Keratinocyte (primary cell): ENCODE measurements around the gene CPNE9. TPM values are rescaled to one million over a fixed set of nuclear protein-coding genes. Genes with fewer than 3 reads are reported as not detected.

ENCODE experiments used
- DNase-seq: peaks from one replicate; pipeline ENCODE4 v3.0.0-alpha.2; 2011; ENCODE audit warnings: low read depth, missing footprints, low spot score
- FAIRE-seq: peaks from 2 replicates; lab custom pipeline; 2011; peaks lifted over from hg19 to GRCh38; lab: Jason Lieb, UNC
- H2AFZ ChIP-seq: 2 replicates; pipeline ENCODE4 v1.6.0; 2012; ENCODE audit warnings: low read length, control low read depth, inconsistent platforms; ENCODE audit not compliant: control insufficient read depth
- H3K27ac ChIP-seq: 2 replicates; pipeline ENCODE4 v1.5.1; 2011; ENCODE audit warnings: low read length; ENCODE audit not compliant: control insufficient read depth, insufficient read depth
- H3K27me3 ChIP-seq: 3 replicates; pipeline ENCODE4 v1.6.0; 2011; ENCODE audit warnings: low read length; ENCODE audit not compliant: control insufficient read depth, insufficient read depth; ENCODE audit errors: extremely low read depth
- H3K36me3 ChIP-seq, 2 experiments: 2 replicates in 1 of 2; 3 replicates in 1 of 2; pipeline ENCODE4 v1.5.1; 2011; ENCODE audit warnings: low read length in 2 of 2, mild to moderate bottlenecking in 1 of 2; ENCODE audit not compliant: control insufficient read depth in 2 of 2, insufficient read depth in 2 of 2; ENCODE audit errors: extremely low read depth in 1 of 2
- H3K4me1 ChIP-seq: 3 replicates; pipeline ENCODE4 v1.5.1; 2011; ENCODE audit warnings: low read length; ENCODE audit not compliant: control insufficient read depth, insufficient read depth; ENCODE audit errors: extremely low read depth
- H3K4me2 ChIP-seq: 3 replicates; pipeline ENCODE4 v1.6.0; 2011; ENCODE audit warnings: low read depth, low read length; ENCODE audit not compliant: control insufficient read depth, insufficient read depth; ENCODE audit errors: extremely low read depth
- H3K4me3 ChIP-seq, 3 experiments: fragments of 200-600 bp in 1 of 3; sonication (generic) in 1 of 3; 2 replicates in 2 of 3; 3 replicates in 1 of 3; pipeline ENCODE4 v1.5.1; 2011 to 2016; ENCODE audit warnings: low read length in 3 of 3, mild to moderate bottlenecking in 3 of 3, control low read depth in 2 of 3, inconsistent platforms in 1 of 3, low read depth in 1 of 3, mixed read lengths in 1 of 3, mixed run types in 1 of 3, moderate library complexity in 1 of 3; ENCODE audit not compliant: control insufficient read depth in 2 of 3, insufficient read depth in 2 of 3; ENCODE audit errors: extremely low read depth in 1 of 3
- H3K79me2 ChIP-seq: 2 replicates; pipeline ENCODE4 v1.6.0; 2012; ENCODE audit warnings: low read length; ENCODE audit not compliant: control insufficient read depth, insufficient read depth
- H3K9ac ChIP-seq: 3 replicates; pipeline ENCODE4 v1.6.0; 2011; ENCODE audit warnings: low read length; ENCODE audit not compliant: control insufficient read depth, insufficient read depth; ENCODE audit errors: extremely low read depth
- H3K9me1 ChIP-seq: 3 replicates; pipeline ENCODE4 v1.6.0; 2011; ENCODE audit warnings: low read length; ENCODE audit not compliant: control insufficient read depth, insufficient read depth; ENCODE audit errors: extremely low read depth
- H3K9me3 ChIP-seq: 2 replicates; pipeline ENCODE4 v1.5.1; 2012; ENCODE audit warnings: low read depth, low read length; ENCODE audit not compliant: control insufficient read depth
- H4K20me1 ChIP-seq: 3 replicates; pipeline ENCODE4 v1.6.0; 2011; ENCODE audit warnings: low read length; ENCODE audit not compliant: control insufficient read depth, insufficient read depth; ENCODE audit errors: extremely low read depth
- CTCF ChIP-seq, 3 experiments: IDR thresholded peaks in 1 of 3; conservative IDR thresholded peaks in 1 of 3; optimal IDR thresholded peaks in 1 of 3; 2 replicates in 2 of 3; 3 replicates in 1 of 3; pipeline versions ENCODE3 to v1.5.1; 2011; ENCODE audit warnings: low read length in 3 of 3, mild to moderate bottlenecking in 3 of 3, moderate library complexity in 2 of 3, control low read depth in 1 of 3, inconsistent platforms in 1 of 3; ENCODE audit not compliant: insufficient read depth in 2 of 3; ENCODE audit errors: extremely low read depth in 1 of 3
- EZH2 ChIP-seq: IDR thresholded peaks from one replicate; pipeline ENCODE4 v1.6.1; 2012; ENCODE audit warnings: inconsistent platforms, mild to moderate bottlenecking, low read length, moderate library complexity
- dilution Hi-C: fragments of 300-500 bp; cut with MboI; formaldehyde crosslinking; loops from one replicate; pipeline ENCODE4 v1.7.0; 2020; ENCODE audit warnings: low sequenced_read_pairs; ENCODE audit not compliant: extremely low pct_ligation_motif_present
- polyA plus RNA-seq, 5 experiments: library from polyadenylated mRNA; depleted of rRNA in 3 of 5; stranded (reverse) in 3 of 5; stranded (forward) in 1 of 5; unstranded in 1 of 5; fragments of >200 nt; gene quantifications; 1 replicate in 1 of 5; 2 replicates in 3 of 5; 3 replicates in 1 of 5; pipeline versions ENCODE4 v1.2.1 to v1.2.3, GENCODE V29; 2011 to 2012; ENCODE audit warnings: missing spikeins in 2 of 5, low read depth in 1 of 5, low replicate concordance in 1 of 5

The CPNE9 gene
- polyA plus RNA-seq, 1 donor (not counting 4 experiments of a cell fraction or from before 2014, with no cell fraction given) = not detected

- no peak for DNase-seq
- Histone ChIP-seq H3K9me3 (no peaks in the 10 kb centered on the region), H2AFZ (no peak overlapping the region), H3K4me2 (no peak overlapping the region), H3K4me3 (no peak overlapping the region), H4K20me1 (no peaks in the 10 kb centered on the region), H3K9me1 (no peaks in the 10 kb centered on the region), H3K4me1 (peaks cover 5% of the 10 kb centered on the region), H3K9ac (no peak overlapping the region), H3K27ac (no peak overlapping the region), H3K36me3 (no peaks in the 10 kb centered on the region), H3K79me2 (no peaks in the 10 kb centered on the region), H3K27me3 (peaks cover 5% of the 10 kb centered on the region)
- dilution Hi-C loops = no loop called here
- no peak for FAIRE-seq
- TF ChIP-seq CTCF (optimal IDR thresholded peaks at IDR 0.05 in 1 of 3, IDR thresholded peaks at IDR 0.05 in 1 of 3, conservative IDR thresholded peaks at IDR 0.05 in 1 of 3; ENCODE audit: extremely low read depth in 1 of 3, insufficient read depth in 2 of 3, low read length in 3 of 3) = no peak
- TF ChIP-seq EZH2 = no peak
Measured at GRCh38 chr3:9765865-9766264, 62.2 kb downstream of the CPNE9 start.

DNA sequence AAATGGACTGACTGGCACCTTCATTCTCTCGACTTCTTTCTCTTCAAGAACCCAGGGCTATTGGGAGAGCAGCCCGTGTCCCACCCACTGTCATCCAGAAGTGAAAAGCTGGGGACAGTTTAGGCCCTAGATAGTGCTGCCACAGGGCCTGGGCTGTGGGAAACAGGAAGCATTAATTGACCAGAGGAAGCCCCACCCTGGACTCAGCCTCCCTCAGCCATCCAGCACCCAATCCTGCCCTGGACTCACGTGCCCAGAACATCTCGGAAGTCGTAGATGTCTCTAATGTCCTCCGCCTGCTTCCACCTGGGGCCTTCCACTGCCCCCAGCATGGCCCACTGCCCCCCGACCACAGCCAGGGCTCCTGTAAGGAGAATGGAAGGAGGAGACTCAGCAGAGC is 63.8 kb downstream of the CPNE9 start:
- DNase-seq = no peak
- Histone ChIP-seq H4K20me1 (no peaks in the 10 kb centered on the region), H3K9me1 (no peaks in the 10 kb centered on the region), H3K4me1 (peaks cover 5% of the 10 kb centered on the region), H3K9ac (no peak overlapping the region), H3K79me2 (no peaks in the 10 kb centered on the region), H2AFZ (no peak overlapping the region), H3K9me3 (no peaks in the 10 kb centered on the region), H3K36me3 (no peaks in the 10 kb centered on the region), H3K27ac (no peak overlapping the region), H3K27me3 (peaks cover 5% of the 10 kb centered on the region), H3K4me2 (no peak overlapping the region), H3K4me3 (no peak overlapping the region)
- dilution Hi-C loops = no loop called here
- no peak for TF ChIP-seq EZH2
- TF ChIP-seq CTCF (optimal IDR thresholded peaks at IDR 0.05 in 1 of 3, IDR thresholded peaks at IDR 0.05 in 1 of 3, conservative IDR thresholded peaks at IDR 0.05 in 1 of 3; ENCODE audit: extremely low read depth in 1 of 3, insufficient read depth in 2 of 3, low read length in 3 of 3) = no peak
- no peak for FAIRE-seq
